Ishikawa (cell line): Measurements from ENCODE around the gene HTR3A.

Experiments
- CREB1 ChIP-seq: IDR thresholded peaks from 2 replicates; pipeline ENCODE4 v1.6.1; 2012; ENCODE audit warnings: low read depth
- EP300 ChIP-seq: IDR thresholded peaks from 2 replicates; pipeline ENCODE4 v1.6.1; 2012; ENCODE audit warnings: borderline replicate concordance
- FOXM1 ChIP-seq: IDR thresholded peaks from 2 replicates; pipeline ENCODE4 v1.6.1; 2012; ENCODE audit warnings: low read depth, borderline replicate concordance
- RAD21 ChIP-seq: IDR thresholded peaks from 2 replicates; pipeline ENCODE4 v1.6.1; 2012; ENCODE audit warnings: low read depth
- REST ChIP-seq: IDR thresholded peaks from 2 replicates; pipeline ENCODE4 v1.6.1; 2012; ENCODE audit warnings: low read depth, mild to moderate bottlenecking
- TCF12 ChIP-seq: IDR thresholded peaks from 2 replicates; pipeline ENCODE4 v1.6.1; 2012; ENCODE audit warnings: low read depth
- USF1 ChIP-seq: IDR thresholded peaks from 2 replicates; pipeline ENCODE4 v1.6.1; 2012

- TF ChIP-seq EP300 (no peak), USF1 (no peak), FOXM1 (no peak), REST (no peak), CREB1 (no peak), TCF12 (no peak), RAD21 (no peak)
These were observed 11.6 kb downstream of the HTR3A start for GRCh38 chr11:113986351-113987140.
